ENCODE data around the gene DAAM2. TPM values are rescaled to one million over a fixed set of nuclear protein-coding genes. Genes with fewer than 3 reads are reported as not detected.

Gene DAAM2
- total and polyA plus RNA-seq, 9 of the 15 experiments (the other 6 are each of a cell fraction or from before 2014, with no cell fraction given): 0.01 to 0.07 TPM; not detected in 7

- TF ChIP-seq ZBTB49 (CRISPR knock-in tag; IDR thresholded peaks at IDR 0.05; ENCODE audit: borderline replicate concordance): no peak
- no peak for TF ChIP-seq ZNF274 (IDR thresholded peaks at IDR 0.05; ENCODE audit: borderline replicate concordance, low read depth, low read length)
- TF ChIP-seq, protein P1, sequence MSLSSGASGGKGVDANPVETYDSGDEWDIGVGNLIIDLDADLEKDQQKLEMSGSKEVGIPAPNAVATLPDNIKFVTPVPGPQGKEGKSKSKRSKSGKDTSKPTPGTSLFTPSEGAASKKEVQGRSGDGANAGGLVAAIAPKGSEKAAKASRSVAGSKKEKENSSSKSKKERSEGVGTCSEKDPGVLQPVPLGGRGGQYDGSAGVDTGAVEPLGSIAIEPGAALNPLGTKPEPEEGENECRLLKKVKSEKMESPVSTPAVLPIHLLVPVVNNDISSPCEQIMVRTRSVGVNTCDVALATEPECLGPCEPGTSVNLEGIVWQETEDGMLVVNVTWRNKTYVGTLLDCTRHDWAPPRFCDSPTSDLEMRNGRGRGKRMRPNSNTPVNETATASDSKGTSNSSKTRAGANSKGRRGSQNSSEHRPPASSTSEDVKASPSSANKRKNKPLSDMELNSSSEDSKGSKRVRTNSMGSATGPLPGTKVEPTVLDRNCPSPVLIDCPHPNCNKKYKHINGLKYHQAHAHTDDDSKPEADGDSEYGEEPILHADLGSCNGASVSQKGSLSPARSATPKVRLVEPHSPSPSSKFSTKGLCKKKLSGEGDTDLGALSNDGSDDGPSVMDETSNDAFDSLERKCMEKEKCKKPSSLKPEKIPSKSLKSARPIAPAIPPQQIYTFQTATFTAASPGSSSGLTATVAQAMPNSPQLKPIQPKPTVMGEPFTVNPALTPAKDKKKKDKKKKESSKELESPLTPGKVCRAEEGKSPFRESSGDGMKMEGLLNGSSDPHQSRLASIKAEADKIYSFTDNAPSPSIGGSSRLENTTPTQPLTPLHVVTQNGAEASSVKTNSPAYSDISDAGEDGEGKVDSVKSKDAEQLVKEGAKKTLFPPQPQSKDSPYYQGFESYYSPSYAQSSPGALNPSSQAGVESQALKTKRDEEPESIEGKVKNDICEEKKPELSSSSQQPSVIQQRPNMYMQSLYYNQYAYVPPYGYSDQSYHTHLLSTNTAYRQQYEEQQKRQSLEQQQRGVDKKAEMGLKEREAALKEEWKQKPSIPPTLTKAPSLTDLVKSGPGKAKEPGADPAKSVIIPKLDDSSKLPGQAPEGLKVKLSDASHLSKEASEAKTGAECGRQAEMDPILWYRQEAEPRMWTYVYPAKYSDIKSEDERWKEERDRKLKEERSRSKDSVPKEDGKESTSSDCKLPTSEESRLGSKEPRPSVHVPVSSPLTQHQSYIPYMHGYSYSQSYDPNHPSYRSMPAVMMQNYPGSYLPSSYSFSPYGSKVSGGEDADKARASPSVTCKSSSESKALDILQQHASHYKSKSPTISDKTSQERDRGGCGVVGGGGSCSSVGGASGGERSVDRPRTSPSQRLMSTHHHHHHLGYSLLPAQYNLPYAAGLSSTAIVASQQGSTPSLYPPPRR (CRISPR knock-in tag; IDR thresholded peaks at IDR 0.05; ENCODE audit: borderline replicate concordance): no peak
- TF ChIP-seq HIVEP1 (CRISPR knock-in tag; IDR thresholded peaks at IDR 0.05): no peak
- TF ChIP-seq, protein P2, sequence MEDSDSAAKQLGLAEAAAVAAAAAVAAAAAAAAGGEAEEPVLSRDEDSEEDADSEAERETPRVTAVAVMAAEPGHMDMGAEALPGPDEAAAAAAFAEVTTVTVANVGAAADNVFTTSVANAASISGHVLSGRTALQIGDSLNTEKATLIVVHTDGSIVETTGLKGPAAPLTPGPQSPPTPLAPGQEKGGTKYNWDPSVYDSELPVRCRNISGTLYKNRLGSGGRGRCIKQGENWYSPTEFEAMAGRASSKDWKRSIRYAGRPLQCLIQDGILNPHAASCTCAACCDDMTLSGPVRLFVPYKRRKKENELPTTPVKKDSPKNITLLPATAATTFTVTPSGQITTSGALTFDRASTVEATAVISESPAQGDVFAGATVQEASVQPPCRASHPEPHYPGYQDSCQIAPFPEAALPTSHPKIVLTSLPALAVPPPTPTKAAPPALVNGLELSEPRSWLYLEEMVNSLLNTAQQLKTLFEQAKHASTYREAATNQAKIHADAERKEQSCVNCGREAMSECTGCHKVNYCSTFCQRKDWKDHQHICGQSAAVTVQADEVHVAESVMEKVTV (CRISPR knock-in tag; IDR thresholded peaks at IDR 0.05): peak; percentile 53
- TF ChIP-seq MCM7 (IDR thresholded peaks at IDR 0.05): no peak
- TF ChIP-seq SP1 (CRISPR knock-in tag; IDR thresholded peaks at IDR 0.05): no peak
- no peak for TF ChIP-seq HDAC2 (IDR thresholded peaks at IDR 0.05)
- TF ChIP-seq HDGF (IDR thresholded peaks at IDR 0.05): no peak
- no peak for TF ChIP-seq PHF8 (IDR thresholded peaks at IDR 0.05; ENCODE audit: borderline replicate concordance, low read length)
- TF ChIP-seq SUPT5H (IDR thresholded peaks at IDR 0.05): no peak
- TF ChIP-seq THRAP3 (IDR thresholded peaks at IDR 0.05; ENCODE audit: borderline replicate concordance): no peak
- TF ChIP-seq U2AF2 (optimal IDR thresholded peaks at IDR 0.05; ENCODE audit: low read depth, low read length): no peak
- no peak for TF ChIP-seq GABPB2 (CRISPR knock-in tag; conservative IDR thresholded peaks at IDR 0.05)
- TF ChIP-seq ASH1L (IDR thresholded peaks at IDR 0.05; ENCODE audit: borderline replicate concordance, low read depth, partially characterized antibody): no peak
- no peak for TF ChIP-seq HDAC8 (tag; IDR thresholded peaks at IDR 0.05)
- TF ChIP-seq, protein P3, sequence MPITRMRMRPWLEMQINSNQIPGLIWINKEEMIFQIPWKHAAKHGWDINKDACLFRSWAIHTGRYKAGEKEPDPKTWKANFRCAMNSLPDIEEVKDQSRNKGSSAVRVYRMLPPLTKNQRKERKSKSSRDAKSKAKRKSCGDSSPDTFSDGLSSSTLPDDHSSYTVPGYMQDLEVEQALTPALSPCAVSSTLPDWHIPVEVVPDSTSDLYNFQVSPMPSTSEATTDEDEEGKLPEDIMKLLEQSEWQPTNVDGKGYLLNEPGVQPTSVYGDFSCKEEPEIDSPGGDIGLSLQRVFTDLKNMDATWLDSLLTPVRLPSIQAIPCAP (CRISPR knock-in tag; IDR thresholded peaks at IDR 0.05; ENCODE audit: borderline replicate concordance): no peak
- TF ChIP-seq, protein P4, sequence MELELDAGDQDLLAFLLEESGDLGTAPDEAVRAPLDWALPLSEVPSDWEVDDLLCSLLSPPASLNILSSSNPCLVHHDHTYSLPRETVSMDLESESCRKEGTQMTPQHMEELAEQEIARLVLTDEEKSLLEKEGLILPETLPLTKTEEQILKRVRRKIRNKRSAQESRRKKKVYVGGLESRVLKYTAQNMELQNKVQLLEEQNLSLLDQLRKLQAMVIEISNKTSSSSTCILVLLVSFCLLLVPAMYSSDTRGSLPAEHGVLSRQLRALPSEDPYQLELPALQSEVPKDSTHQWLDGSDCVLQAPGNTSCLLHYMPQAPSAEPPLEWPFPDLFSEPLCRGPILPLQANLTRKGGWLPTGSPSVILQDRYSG (tag; conservative IDR thresholded peaks at IDR 0.05; ENCODE audit: low read depth): no peak
These were observed 100.4 kb downstream of the DAAM2 start (continued) for GRCh38 chr6:39892490-39893129.
